NCI-H2171 treated with DMSO at 0.1 percent for 48 hours (cell line): ENCODE results near the gene FAM184B.

ENCODE experiments used
- DNase-seq: peaks from one replicate; lab custom pipeline; 2025; lab: John Stamatoyannopoulos, UW

FAM184B gene

GRCh38 chr4:17773135-17773698 lies 8.2 kb downstream of the FAM184B start:
- DNase-seq: peak; percentile 80

GRCh38 chr4:17771284-17771908 lies 10.0 kb downstream of the FAM184B start:
- DNase-seq: peak; percentile 66

- no peak for DNase-seq
Observed at GRCh38 chr4:17770845-17771244, 10.6 kb downstream of the FAM184B start.

- DNase-seq: no peak
Observed at GRCh38 chr4:17769406-17770174, 11.8 kb downstream of the FAM184B start.

GRCh38 chr4:17766826-17767458 lies 14.5 kb downstream of the FAM184B start:
- no peak for DNase-seq

GRCh38 chr4:17765514-17766286 lies 15.7 kb downstream of the FAM184B start:
- DNase-seq: no peak

- DNase-seq: peak; percentile 92
Observed at GRCh38 chr4:17763931-17764330, 17.5 kb downstream of the FAM184B start.

GRCh38 chr4:17763416-17763815 lies 18.0 kb downstream of the FAM184B start:
- DNase-seq: peak; percentile 37

GRCh38 chr4:17762726-17763125 lies 18.7 kb downstream of the FAM184B start:
- DNase-seq: peak; percentile 6

GRCh38 chr4:17761062-17761461 lies 20.4 kb downstream of the FAM184B start:
- no peak for DNase-seq

GRCh38 chr4:17760626-17761025 lies 20.8 kb downstream of the FAM184B start:
- DNase-seq: no peak

- DNase-seq: peak; percentile 83
Observed at GRCh38 chr4:17758485-17758884, 22.9 kb downstream of the FAM184B start.

- DNase-seq: no peak
Observed at GRCh38 chr4:17757621-17758020, 23.8 kb downstream of the FAM184B start.

- no peak for DNase-seq
Observed at GRCh38 chr4:17753646-17754045, 27.8 kb downstream of the FAM184B start.

- DNase-seq: no peak
Observed at GRCh38 chr4:17740702-17741101, 40.7 kb downstream of the FAM184B start.

- no peak for DNase-seq
Observed at GRCh38 chr4:17736484-17736883, 44.9 kb downstream of the FAM184B start.

- no peak for DNase-seq
Observed at GRCh38 chr4:17726911-17727310, 54.5 kb downstream of the FAM184B start.

- no peak for DNase-seq
Observed at GRCh38 chr4:17723648-17724047, 57.8 kb downstream of the FAM184B start.

GRCh38 chr4:17722356-17722700 lies 59.1 kb downstream of the FAM184B start:
- DNase-seq: no peak

GRCh38 chr4:17721496-17722355 lies 59.7 kb downstream of the FAM184B start:
- no peak for DNase-seq

- no peak for DNase-seq
Observed at GRCh38 chr4:17719106-17719505, 62.3 kb downstream of the FAM184B start.
